Esophagus squamous epithelium (tissue), 4 donors: ENCODE measurements around the gene ST3GAL2.

Experiments
- POLR2A ChIP-seq, 4 donors: fragments of 450-650 bp; IDR thresholded peaks; one replicate each; pipeline ENCODE4 v1.6.1; 2017; ENCODE audit warnings: antibody characterized with exemption in 4 of 4, mild to moderate bottlenecking in 4 of 4, moderate library complexity in 3 of 4
- TF ChIP-seq, protein P1 (sequence below), 6 experiments: fragments of 450-650 bp in 4 of 6; fragments of 200-600 bp in 2 of 6; sonication (generic) in 2 of 6; IDR thresholded peaks; one replicate each; pipeline ENCODE4 v1.5.1; 2016 to 2019; ENCODE audit warnings: antibody characterized with exemption in 6 of 6, mild to moderate bottlenecking in 4 of 6, moderate library complexity in 4 of 6

GRCh38 chr16:70482624-70483023, 43.7 kb upstream of the ST3GAL2 start:
- TF ChIP-seq, protein P1, sequence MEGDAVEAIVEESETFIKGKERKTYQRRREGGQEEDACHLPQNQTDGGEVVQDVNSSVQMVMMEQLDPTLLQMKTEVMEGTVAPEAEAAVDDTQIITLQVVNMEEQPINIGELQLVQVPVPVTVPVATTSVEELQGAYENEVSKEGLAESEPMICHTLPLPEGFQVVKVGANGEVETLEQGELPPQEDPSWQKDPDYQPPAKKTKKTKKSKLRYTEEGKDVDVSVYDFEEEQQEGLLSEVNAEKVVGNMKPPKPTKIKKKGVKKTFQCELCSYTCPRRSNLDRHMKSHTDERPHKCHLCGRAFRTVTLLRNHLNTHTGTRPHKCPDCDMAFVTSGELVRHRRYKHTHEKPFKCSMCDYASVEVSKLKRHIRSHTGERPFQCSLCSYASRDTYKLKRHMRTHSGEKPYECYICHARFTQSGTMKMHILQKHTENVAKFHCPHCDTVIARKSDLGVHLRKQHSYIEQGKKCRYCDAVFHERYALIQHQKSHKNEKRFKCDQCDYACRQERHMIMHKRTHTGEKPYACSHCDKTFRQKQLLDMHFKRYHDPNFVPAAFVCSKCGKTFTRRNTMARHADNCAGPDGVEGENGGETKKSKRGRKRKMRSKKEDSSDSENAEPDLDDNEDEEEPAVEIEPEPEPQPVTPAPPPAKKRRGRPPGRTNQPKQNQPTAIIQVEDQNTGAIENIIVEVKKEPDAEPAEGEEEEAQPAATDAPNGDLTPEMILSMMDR (IDR thresholded peaks at IDR 0.05), result no peak
- TF ChIP-seq POLR2A (IDR thresholded peaks at IDR 0.05), result no peak
